ENCODE measurements around the gene COL6A5.

- TF ChIP-seq CTCF (IDR thresholded peaks at IDR 0.05) (no peak), POLR2A (IDR thresholded peaks at IDR 0.05) (no peak)
Observed at GRCh38 chr3:130433306-130433705, 87.8 kb downstream of the COL6A5 start.
